GM23248 (cell line): ENCODE results near the gene CSNK1G2. TPM values are rescaled to one million over a fixed set of nuclear protein-coding genes. Genes with fewer than 3 reads are reported as not detected.

Experiments used
- DNase-seq: peaks from one replicate; pipeline ENCODE4 v3.0.0-alpha.2; 2015
- H2AFZ ChIP-seq: fragments of 200-600 bp; sonication (generic); 2 replicates; pipeline ENCODE4 v1.6.1; 2016; ENCODE audit warnings: antibody characterized with exemption
- H3F3A ChIP-seq: fragments of 200-600 bp; sonication (generic); 2 replicates; pipeline ENCODE4 v1.6.1; 2016; ENCODE audit warnings: mild to moderate bottlenecking, antibody characterized with exemption, mixed run types; ENCODE audit not compliant: insufficient read depth
- H3K27ac ChIP-seq: fragments of 200-600 bp; sonication (generic); 2 replicates; pipeline ENCODE4 v1.5.1; 2016; ENCODE audit warnings: mild to moderate bottlenecking
- H3K27me3 ChIP-seq: fragments of 200-600 bp; sonication (generic); replicated peaks from 2 replicates; pipeline ENCODE4 v1.6.1; 2016; ENCODE audit warnings: mild to moderate bottlenecking; ENCODE audit not compliant: insufficient read depth
- H3K36me3 ChIP-seq: fragments of 200-600 bp; sonication (generic); 2 replicates; pipeline ENCODE4 v1.6.1; 2016; ENCODE audit warnings: low read depth, mild to moderate bottlenecking
- H3K4me1 ChIP-seq: fragments of 200-600 bp; sonication (generic); 2 replicates; pipeline ENCODE4 v1.6.1; 2016; ENCODE audit warnings: mild to moderate bottlenecking; ENCODE audit not compliant: insufficient read depth
- H3K4me2 ChIP-seq: fragments of 200-600 bp; sonication (generic); one replicate; pipeline ENCODE4 v1.6.1; 2016; ENCODE audit warnings: mild to moderate bottlenecking; ENCODE audit not compliant: unreplicated experiment
- H3K4me3 ChIP-seq: fragments of 200-600 bp; sonication (generic); 2 replicates; pipeline ENCODE4 v1.5.1; 2016; ENCODE audit warnings: mild to moderate bottlenecking
- H3K79me2 ChIP-seq: fragments of 200-600 bp; sonication (generic); 2 replicates; pipeline ENCODE4 v1.6.1; 2016; ENCODE audit warnings: mild to moderate bottlenecking; ENCODE audit not compliant: insufficient read depth
- H3K9ac ChIP-seq: fragments of 200-600 bp; sonication (generic); 2 replicates; pipeline ENCODE4 v1.6.1; 2016; ENCODE audit warnings: mild to moderate bottlenecking
- H3K9me2 ChIP-seq: fragments of 200-600 bp; sonication (generic); 2 replicates; pipeline ENCODE4 v1.6.1; 2016; ENCODE audit warnings: mixed run types, mild to moderate bottlenecking, moderate library complexity; ENCODE audit not compliant: insufficient read depth
- H3K9me3 ChIP-seq: fragments of 200-600 bp; sonication (generic); one replicate; pipeline ENCODE4 v1.6.1; 2017; ENCODE audit warnings: low read depth
- H4K20me1 ChIP-seq: fragments of 200-600 bp; sonication (generic); 2 replicates; pipeline ENCODE4 v1.6.0; 2016; ENCODE audit not compliant: insufficient read depth
- EZH2 ChIP-seq: fragments of 200-600 bp; sonication (generic); IDR thresholded peaks from 2 replicates; pipeline ENCODE4 v1.6.1; 2018; ENCODE audit warnings: antibody characterized with exemption, mild to moderate bottlenecking; ENCODE audit not compliant: insufficient read depth, poor library complexity, severe bottlenecking
- EZH2phosphoT487 ChIP-seq: fragments of 200-600 bp; sonication (generic); IDR thresholded peaks from 2 replicates; pipeline ENCODE4 v1.6.1; 2018; ENCODE audit warnings: antibody characterized with exemption, moderate library complexity, mild to moderate bottlenecking, low read depth; ENCODE audit not compliant: insufficient read depth
- WGBS, 2 experiments: methylation state at CpG; one replicate each; pipeline ENCODE4 v1.1.6; 2015 to 2017; ENCODE audit warnings: low lambda C conversion rate in 2 of 2, low coverage in 1 of 2; ENCODE audit errors: missing lambda C conversion rate in 2 of 2; 5-methylcytosine and 5-hydroxymethylcytosine counted together
- in situ Hi-C: fragments of 300-500 bp; cut with MboI; formaldehyde crosslinking; loops from 2 replicates; pipeline ENCODE4 v1.15.0; 2020
- polyA plus RNA-seq: library from polyadenylated mRNA; unstranded; fragments of >200 nt; fragmentation: Nextera tagmentation; extraction: Ambion mirVana; gene quantifications from 2 replicates; pipeline ENCODE4 v1.2.1, GENCODE V29; 2016
- total RNA-seq: library from RNA; depleted of rRNA; stranded (reverse); fragments of >200 nt; shearing (Covaris generic); gene quantifications from 2 replicates; pipeline ENCODE4 v1.2.3, GENCODE V29; 2014

The CSNK1G2 gene
- total and polyA plus RNA-seq, 2 experiments from 2014 or later: 9.5 to 76.6 TPM

GRCh38 chr19:1980809-1981181 lies 39.8 kb downstream of the CSNK1G2 start:
- in situ Hi-C loops: no loop called here
- Histone ChIP-seq H3K4me3 (no peak overlapping the region), H3K9me3 (no peaks in the 10 kb centered on the region), H3K4me2 (no peak overlapping the region), H2AFZ (no peak overlapping the region), H4K20me1 (no peaks in the 10 kb centered on the region), H3K9me2 (no peaks in the 10 kb centered on the region), H3K36me3 (peaks cover 7% of the 10 kb centered on the region; the same call in 1 of the 2 replicates), H3K4me1 (no peaks in the 10 kb centered on the region), H3K27me3 (no peaks in the 10 kb centered on the region), H3K9ac (no peak overlapping the region), H3K79me2 (peaks cover 22% of the 10 kb centered on the region), H3F3A (no peaks in the 10 kb centered on the region), H3K27ac (no peak overlapping the region)
- no peak for DNase-seq
- 94% methylated on average over 14 to 31 of the region's 31 CpGs for WGBS, 2 experiments
- TF ChIP-seq EZH2phosphoT487 (no peak), EZH2 (no peak)

- WGBS, 2 experiments: 92 to 94% methylated on average over 18 to 20 of the region's 20 CpGs
- Histone ChIP-seq H2AFZ (no peak overlapping the region), H3F3A (no peaks in the 10 kb centered on the region), H4K20me1 (no peaks in the 10 kb centered on the region), H3K27me3 (no peaks in the 10 kb centered on the region), H3K4me1 (no peaks in the 10 kb centered on the region), H3K4me2 (no peak overlapping the region), H3K9me2 (no peaks in the 10 kb centered on the region), H3K9ac (no peak overlapping the region), H3K27ac (no peak overlapping the region), H3K36me3 (peaks cover 7% of the 10 kb centered on the region; the same call in 1 of the 2 replicates), H3K79me2 (peaks cover 18% of the 10 kb centered on the region), H3K4me3 (no peak overlapping the region), H3K9me3 (no peaks in the 10 kb centered on the region)
- in situ Hi-C loops: no loop called here
- TF ChIP-seq EZH2 (no peak), EZH2phosphoT487 (no peak)
- DNase-seq: no peak
Observed at GRCh38 chr19:1981253-1981652, 40.3 kb downstream of the CSNK1G2 start.

GRCh38 chr19:1984357-1984756 lies 43.4 kb downstream of the CSNK1G2 start:
- no peak for DNase-seq
- Histone ChIP-seq H3K27ac (no peak overlapping the region), H3K9me2 (no peaks in the 10 kb centered on the region), H3K4me2 (no peak overlapping the region), H3K4me1 (no peaks in the 10 kb centered on the region), H3K9me3 (no peaks in the 10 kb centered on the region), H3K27me3 (no peaks in the 10 kb centered on the region), H3K36me3 (peaks cover 7% of the 10 kb centered on the region; the same call in 1 of the 2 replicates), H4K20me1 (no peaks in the 10 kb centered on the region), H3K9ac (no peak overlapping the region), H3F3A (no peaks in the 10 kb centered on the region), H3K79me2 (no peaks in the 10 kb centered on the region), H2AFZ (no peak overlapping the region), H3K4me3 (no peak overlapping the region)
- 89 to 90% methylated on average over 10 of the region's 10 CpGs for WGBS, 2 experiments
- TF ChIP-seq EZH2phosphoT487: no peak
- no peak for TF ChIP-seq EZH2
- in situ Hi-C loops: no loop called here

- DNase-seq: no peak
- no peak overlapping the region for H2AFZ ChIP-seq
- WGBS, 2 experiments: 86 to 93% methylated on average over 33 to 44 of the region's 44 CpGs
- no peak for TF ChIP-seq EZH2
- no peak for TF ChIP-seq EZH2phosphoT487
- H3K36me3 ChIP-seq: peaks cover 4% of the 10 kb centered on the region; the same call in 1 of the 2 replicates
- no peaks in the 10 kb centered on the region for H3K4me1 ChIP-seq
- no peak overlapping the region for H3K9ac ChIP-seq
- in situ Hi-C loops: no loop called here
- H3K4me2 ChIP-seq: no peak overlapping the region
- no peaks in the 10 kb centered on the region for H3K27me3 ChIP-seq
- H3K9me3 ChIP-seq: no peaks in the 10 kb centered on the region
- H3K27ac ChIP-seq: no peak overlapping the region
- no peaks in the 10 kb centered on the region for H3K9me2 ChIP-seq
- H4K20me1 ChIP-seq: no peaks in the 10 kb centered on the region
- no peaks in the 10 kb centered on the region for H3F3A ChIP-seq
- H3K79me2 ChIP-seq: no peaks in the 10 kb centered on the region
- no peak overlapping the region for H3K4me3 ChIP-seq
Observed at GRCh38 chr19:1985588-1986356, 44.8 kb downstream of the CSNK1G2 start.
